G401.6 (cell line): ENCODE data around the gene ARID5B.

ENCODE experiments used
- FAIRE-seq: peaks from 2 replicates; lab custom pipeline; 2012; peaks lifted over from hg19 to GRCh38; lab: Jason Lieb, UNC

The ARID5B gene

DNA sequence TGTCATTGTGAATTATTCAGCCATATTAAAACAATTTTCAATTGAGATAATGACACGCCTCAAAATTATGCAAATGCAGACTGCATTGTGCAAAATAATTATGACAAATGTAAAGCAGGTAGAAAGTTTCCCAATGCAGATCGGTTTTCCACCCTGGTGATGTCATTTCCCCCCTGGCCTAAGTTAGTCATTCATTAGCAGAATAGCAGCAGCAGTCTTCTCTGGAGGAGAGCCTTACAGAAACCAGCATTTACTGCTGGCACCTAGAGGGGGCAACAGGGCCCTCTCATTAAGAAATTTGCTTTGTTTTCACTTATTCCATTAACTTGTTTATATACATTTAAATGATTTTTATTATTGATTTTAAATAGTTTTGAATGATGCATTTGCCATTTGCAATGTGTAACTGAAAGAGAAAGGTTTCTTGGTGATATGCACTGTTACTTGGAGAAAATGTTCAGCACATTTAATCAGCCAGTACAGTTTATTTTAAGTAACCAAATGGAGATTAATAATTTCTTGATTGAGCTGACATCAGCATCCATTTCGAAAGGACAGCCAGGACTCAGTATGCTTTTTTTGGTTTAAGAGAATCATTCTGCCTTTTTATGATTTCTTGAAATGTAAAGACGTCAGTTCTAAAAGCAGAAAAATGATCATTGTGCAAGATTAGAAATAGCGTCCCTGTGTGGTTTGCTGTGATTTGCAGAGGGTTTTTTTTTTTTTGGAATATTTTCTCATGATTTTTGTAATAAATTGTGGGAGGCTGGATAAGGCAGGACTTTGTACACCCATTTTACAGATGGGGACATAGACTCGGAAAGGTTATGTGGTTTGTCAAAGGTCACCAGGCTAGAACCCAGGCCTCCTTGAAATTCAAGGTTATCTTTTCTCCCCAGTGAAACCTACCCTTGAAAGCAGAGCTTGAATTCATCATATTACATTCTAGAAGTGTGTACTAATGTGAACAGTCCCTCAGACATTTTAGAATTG is 3.5 kb downstream of the ARID5B start:
- no peak for FAIRE-seq

DNA sequence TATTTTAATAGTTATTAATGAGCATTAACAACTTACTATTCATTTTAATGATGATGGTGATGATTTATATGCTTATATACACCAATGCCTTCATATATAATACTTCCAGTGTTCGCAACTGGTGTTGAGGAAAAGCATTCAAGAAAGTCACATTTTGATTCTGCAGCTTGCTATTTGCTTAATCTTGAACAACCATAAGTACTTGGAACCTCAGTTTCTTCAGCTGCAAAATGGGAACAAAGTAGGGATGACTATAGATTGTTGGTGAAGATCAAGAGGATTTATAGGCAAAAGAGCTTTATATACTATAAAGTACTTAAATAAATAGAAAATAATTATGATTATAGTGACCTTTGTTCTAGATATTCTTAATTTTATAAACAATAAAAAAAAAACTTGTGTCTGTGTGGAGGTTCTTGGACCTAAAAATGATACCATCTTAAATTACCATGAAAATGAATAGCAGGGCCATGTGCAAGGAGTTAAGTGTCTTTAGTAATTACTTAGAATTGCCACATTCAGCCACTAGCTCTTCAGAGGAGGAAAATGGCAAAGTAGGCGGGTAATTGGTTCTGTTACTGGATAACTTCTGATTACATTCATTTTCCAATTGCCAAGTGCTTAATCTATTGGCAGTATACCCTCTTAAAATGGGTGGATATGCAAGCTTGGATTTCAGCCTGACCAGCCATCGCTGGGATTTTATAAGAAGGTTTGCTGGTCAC is 4.5 kb downstream of the ARID5B start:
- no peak for FAIRE-seq

DNA sequence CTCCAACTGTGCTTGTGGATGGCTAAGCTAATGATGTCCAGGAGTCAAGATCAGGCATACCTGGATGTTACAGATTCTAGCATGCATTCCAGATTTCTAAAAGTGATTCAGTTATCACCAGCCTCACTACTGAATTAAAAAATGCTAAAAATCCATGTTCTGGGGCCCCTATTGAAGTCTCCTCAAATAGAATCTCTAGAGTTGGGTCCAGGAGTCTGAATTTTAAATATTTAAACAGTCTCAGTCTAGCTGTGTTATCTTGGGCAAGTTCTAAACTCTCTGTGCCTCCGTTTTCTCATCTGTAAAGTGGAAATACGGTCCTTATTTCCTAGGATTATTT is 5.0 kb downstream of the ARID5B start:
- no peak for FAIRE-seq

DNA sequence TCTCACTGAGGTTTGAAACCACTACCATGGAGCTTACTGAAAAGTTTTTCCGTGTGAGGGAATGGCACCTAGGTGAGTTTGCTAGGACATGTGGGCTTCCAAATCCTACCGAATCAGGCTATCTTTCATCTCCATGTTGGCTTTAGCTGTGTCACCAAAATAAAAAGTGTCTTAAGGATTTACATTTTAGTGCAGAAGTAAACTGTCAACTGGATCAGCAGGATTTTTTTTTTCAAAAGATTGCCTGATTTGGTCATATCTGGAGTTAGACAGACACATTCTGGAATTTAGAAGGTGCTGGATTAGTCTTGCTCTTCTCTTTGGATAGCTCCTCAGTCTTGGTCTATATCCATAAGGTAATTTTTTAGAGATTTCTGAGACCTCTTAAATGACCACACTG is 5.5 kb downstream of the ARID5B start:
- no peak for FAIRE-seq

DNA sequence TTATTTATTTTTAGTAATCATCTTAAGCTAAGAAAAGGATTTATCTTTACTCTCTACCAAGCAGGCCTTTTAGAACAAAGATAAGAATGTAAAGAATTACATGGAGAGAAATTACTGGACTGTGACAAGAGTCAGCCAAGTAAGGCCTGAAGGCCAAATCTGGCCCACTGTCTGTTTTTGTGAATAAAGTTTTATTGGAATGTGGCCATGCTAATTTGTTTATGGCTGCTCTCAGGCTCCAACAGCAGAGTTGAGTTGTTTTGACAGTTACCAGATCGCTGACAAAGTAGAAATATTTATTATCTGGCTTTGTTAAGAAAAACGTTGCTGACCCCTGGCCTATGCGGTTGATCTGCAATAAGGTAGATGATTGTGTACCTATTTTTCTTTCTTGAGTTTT is 6.1 kb downstream of the ARID5B start:
- FAIRE-seq: no peak

DNA sequence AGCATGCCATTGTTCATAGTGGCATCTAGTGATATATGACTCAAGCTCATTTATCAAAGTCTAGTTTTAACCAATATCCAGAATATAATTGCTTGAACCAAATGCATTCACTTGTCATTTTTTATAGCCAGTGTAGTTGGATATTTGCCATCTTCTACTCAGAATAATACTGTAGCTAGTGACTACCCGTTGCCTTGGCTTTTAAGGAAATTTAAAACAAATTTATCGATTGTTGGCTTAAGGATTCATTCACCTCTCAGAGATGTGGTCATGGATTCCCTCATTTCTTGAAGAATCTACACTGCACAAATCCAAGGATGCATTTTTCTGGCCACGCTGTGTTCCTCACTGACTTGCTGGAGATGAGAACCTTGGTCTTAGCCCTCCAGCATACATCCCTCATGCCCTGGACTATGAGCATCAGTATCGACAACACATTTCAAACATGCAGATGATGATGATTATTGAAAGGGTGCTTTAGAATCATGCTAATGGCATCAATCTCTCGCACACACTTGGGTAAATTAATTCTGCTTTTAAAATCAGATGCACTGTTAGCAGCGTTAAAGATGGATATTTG is 8.8 kb downstream of the ARID5B start:
- FAIRE-seq: no peak

DNA sequence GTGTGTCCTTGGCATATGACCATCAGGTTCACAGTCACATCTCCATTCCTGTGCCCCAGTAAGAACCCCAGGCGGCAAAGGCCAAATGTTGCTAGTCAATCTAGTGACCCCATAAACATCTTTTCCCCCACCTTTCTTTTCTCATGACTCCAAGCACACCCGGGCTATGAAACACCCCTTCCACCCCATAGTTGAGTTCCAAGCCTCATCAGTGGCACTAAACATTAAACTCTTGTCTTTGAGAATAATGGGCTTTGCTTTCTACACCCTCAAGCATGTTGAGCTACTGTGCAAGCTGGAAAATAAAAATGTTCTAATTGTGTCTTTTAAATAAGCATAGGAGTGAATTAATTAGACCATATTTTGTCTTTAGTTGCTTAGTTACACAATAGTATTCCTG is 9.4 kb downstream of the ARID5B start:
- FAIRE-seq: no peak

DNA sequence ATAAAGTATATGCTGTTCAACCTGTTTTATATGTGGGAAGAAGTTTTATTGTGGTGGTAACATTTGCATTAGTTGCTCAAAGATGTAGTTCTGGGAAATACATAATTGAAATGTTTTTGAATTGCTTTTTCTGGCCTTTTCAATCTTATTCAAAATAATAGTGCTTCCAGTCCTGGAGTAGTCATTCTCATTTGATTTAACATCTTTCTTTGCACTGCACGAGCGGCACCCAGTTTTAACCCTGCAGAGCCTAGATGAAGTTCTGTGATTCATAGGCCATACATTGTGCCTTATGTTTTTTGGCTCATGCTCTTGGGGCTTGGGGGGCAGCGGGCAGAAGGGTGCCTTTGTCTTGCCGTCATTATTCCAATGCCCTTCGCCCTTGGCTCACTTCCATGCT is 9.9 kb downstream of the ARID5B start:
- FAIRE-seq: no peak

DNA sequence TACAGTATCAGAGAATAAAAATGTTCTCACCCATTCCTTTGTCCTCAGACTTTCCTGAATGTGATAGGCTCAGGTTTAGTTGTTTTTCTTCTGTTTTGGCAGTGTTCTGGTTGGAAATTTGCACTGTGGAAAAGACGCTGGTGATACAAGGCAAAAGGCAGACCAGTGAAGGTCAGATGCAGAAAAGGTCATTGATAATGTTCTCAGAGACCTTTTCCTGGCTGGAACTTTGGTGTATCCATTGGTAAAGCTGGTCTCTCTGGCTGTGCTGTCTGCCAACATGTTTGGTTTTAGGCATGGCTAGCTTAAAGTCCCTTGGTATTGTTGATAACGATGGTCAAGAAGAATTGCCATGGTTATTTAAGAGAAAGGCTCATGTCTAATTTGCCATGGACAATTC is 11.5 kb downstream of the ARID5B start:
- no peak for FAIRE-seq

DNA sequence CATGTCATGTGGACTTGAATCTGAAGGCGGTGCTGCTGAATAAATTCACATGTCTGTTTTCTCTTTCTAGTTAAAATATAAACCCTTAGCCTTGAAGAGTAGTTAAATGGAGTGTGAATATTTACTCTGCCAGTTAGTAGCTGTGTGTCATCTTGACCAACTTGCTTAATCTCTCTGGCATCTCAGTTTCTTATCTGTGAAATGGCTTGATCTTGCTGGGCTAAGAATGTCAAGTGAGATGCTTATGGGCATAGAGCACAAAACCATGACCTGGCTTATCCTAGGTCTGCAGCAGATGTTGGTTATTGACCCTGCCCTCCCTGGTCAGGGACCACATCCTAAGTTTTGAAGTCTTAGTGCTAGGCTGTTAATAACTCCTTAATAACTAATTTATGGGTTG is 16.6 kb downstream of the ARID5B start:
- FAIRE-seq: no peak

DNA sequence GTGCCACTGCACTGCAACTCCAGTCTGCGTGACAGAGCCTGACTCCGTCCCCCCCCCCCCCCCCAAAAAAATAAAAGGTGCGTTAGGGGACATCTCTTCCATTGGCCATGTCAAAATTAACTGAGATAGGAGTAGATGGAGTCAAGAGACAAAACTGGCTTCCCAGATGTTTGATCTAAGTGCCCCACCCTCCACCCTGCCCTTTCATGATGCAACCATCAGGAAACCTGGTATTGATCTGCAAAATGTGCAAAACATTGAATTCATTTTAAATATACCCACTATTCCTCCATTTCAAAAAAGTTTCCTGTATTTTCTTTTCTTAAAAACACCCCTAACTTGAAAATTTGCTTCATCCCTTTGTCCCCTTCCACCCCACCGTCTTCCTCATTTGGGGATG is 17.5 kb downstream of the ARID5B start:
- no peak for FAIRE-seq

DNA sequence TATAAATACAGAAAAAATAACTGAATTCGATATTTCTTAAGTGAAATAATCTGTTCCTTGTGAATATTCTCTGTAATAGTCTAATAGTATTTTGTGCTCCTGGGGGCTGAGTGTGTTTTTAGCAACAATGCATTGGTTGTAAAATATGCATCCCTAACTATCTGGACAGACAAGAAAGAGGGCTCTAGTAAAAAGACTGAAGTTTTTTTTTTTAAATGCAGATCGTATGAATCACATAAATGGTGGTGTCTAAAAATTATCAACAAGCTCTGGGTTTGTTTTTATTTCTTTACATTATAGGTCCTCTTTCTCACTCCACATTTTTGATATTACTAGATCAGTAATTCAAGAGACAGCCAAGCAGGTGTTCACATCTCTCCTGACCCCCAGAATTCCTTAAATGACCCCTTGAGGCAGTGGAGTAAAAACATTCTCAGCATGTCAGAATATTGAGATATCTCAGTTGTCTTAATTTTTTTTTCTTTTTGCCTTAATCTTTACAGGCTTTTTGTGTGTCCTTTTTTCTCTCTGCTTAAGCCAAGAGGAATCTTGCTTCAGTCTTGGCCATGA is 18.2 kb downstream of the ARID5B start:
- no peak for FAIRE-seq

DNA sequence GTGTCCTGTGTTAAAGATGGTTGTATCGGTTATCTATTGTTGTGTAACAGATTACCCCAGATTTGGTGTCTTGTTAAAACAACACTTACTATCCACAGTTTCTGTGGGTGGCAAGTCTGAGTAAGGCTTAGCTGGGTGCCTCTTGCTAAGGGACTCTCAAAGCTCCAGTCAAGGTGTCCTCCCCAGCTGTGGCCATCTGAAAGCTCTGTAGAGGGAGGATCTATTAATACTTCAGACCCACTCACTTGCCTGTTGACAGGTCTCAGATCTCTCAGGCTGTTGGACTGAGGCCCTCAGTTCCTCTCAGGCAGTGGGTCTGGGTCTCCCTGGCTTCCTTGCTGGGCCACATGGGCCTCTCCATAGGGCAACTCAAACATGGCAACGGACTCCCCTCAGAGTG is 19.6 kb downstream of the ARID5B start:
- FAIRE-seq: no peak

DNA sequence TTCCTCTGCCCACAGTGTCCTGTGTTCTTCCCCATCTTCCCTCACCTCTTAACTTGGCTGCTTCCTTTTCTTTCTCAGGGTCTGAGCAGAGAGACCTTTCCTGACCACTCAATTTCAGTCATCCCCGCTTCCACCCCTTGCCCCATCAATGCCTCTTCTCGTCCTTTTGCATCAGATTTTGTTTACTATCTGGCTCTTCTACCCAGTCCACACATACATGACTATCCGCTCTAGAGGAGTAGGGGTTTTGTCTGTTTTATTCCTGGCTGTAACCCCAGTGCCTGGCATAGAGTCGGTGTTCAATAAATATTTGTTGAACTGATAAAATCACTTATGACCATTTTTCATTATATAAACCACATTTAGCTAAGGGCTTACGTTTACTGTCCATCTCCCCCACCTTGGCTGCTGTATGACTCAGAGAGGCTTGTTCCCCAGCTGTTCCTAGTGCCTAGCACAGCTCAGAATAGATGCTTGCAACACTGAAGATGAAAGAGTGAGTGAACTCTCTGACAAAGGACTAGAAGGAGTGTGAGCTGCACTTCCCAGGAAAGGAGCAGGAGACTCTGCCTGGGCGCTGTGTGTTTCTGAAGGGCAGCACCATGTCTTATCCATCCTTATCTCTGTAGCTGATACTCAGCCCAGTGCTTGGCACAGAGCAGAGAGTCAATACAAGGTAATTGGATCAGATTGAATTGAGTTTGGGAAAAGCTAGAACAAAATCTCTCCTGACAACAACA is 21.9 kb downstream of the ARID5B start:
- FAIRE-seq: no peak

DNA sequence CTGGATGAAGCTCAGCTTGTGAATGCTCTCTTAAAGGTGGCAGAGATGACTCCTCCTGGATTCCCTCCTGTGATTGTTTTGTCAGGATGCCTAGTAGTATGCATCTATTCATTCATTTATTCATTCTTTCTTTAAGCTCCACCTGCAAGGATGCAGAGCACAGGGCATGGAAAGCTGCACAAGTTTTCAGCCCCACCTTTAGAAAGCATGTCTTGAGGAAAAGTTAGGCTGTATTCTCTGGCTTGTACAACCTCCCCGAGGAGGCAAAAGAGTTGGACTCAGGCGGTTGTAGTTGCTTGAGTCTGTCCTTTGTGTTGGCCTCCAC is 22.4 kb downstream of the ARID5B start:
- no peak for FAIRE-seq

DNA sequence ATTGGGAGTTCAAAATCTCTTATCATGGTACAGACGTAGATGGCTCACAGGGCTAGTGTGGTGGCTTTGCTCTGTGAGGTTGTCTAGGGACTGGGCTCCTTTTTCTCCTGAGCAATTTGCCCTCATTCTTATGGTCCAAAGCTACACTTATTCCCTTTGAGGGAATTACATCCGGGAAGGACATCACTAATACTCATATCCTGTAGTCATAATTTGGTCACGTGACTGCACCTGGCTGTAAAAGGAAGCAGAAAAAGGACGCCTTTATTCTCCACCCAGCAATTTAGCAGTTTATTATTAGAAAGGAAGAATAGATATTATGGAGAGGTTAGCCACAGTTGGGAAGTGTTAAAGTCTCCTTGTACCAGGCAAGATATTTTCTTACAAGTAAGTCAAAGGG is 28.1 kb downstream of the ARID5B start:
- FAIRE-seq: no peak

DNA sequence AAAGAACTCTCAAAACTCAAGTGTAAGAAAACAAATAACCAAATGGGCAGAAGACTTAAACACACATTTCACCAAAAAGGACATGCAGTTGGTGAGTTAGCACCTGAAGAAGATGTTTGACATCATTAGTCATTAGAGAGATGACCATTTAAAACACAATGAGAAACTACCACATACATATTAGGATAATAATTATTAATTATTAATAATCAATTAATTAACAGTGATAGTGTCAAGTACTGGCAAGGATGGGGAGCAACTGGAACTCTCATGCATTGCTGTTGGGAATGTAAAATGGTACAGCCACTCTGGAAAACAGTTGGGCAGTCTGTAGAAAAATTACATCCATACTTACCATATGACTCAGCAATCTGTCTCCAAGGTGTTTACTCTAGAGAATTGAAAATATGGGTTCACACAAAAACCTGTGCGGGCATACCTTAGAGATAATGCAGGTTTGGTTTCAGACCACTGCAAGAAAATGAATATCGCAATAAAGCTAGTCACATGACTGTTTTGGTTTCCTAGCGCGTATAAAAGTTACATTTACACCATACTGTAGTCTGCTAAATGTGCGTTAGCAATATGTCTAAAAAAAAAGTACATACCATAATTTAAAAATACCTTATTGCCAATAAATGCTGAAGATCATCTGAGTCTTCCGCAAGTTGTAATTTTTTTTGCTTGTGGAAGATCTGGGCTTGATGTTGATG is 30.3 kb downstream of the ARID5B start:
- no peak for FAIRE-seq

DNA sequence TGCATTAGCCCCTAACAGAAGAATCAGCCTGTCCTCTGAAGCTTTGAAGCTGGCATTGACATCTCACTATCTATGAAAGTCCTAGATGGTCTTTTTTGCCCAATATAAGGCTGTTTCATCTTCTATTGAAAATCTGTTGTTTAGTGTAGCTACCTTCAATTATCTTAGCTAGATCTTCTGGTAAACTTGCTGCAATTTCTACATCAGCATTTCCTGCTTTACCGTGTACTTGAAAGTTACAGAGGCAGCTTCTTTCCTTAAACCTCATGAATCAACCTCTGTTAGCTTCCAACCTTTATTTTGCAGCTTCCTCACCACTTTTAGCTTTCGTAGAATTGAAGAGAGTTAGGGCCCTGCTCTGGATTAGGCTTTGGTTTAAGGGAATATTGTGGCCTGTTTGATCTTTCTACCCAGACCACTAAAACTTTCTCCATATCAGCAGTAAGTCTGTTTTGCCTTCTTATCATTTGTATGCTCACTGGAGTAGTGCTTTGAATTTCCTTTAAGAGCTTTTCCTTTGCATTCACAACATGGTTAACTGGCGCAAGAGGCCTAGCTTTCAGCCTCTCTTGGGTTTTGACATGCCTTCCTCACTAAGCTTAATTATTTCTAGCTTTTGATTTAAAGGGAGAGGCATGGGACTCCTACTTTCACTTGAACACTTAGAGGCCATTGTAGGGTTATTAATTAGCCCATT is 32.5 kb downstream of the ARID5B start:
- FAIRE-seq: no peak

DNA sequence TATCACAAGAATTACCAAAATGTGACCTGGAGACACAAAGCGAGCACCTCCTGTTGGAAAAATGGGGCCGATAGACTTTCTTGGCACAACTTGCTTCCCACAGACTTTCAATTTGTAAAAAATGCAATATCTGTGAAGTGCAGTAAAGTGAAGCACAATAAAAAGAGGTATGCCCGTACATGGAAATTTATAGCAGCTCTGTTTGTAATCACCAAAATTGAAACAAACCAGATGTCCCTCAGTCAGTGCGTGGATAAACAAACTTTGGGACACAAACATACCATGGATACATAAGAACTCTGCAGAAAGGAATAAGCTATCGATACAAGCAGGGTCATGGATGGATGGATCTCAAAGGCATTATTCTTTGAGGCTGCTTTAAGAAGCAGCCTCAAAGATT is 33.6 kb downstream of the ARID5B start:
- no peak for FAIRE-seq

DNA sequence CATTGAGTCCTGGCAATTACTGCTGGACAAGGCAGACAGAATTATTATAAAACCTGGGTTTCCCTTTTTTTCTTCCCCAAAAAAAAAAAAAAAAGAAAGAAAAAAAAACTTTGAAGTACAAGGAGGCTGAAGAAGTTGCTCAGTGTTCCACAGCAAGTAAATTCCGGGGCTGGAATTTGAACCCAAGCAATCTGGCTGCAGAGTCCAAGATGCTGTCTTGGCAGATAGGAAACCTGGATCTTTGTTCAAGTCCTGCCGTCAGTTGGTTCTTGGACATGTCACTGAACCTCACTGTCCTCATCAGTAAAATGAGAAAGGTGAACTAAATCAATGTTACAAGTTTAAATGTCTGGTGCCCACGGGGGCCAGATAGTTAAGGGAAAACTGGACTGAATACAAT is 35.3 kb downstream of the ARID5B start:
- no peak for FAIRE-seq
